ENCODE measurements around the gene MARK3. TPM values are rescaled to one million over a fixed set of nuclear protein-coding genes. Genes with fewer than 3 reads are reported as not detected.

Gene MARK3
- polyA plus RNA-seq, 3 donors, result 29.3 to 163 (median 44.7) TPM

DNA sequence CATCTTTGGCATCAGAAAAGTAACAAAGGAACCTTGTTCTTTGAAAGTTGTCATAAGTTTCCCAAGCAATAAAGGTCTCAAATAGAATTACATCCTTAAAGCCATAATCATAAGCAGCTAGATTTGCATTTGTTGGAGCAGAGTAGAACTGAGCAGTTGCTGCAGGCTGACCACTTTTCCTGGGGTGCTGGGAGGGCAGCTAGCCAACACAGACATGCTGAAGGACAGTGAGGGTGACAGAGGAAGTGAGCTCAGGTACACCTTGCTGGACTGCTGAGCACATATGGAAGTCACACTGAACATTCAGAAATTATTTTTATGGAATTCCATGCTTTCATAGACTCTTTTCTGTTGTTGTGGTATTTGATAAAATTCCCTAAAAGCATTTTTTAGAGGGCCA lies 66.2 kb downstream of the MARK3 start:
- peak overlapping the region in 1 of 7 donors; percentile 26 for H3K27ac Mint-ChIP-seq
- H3K4me1 ChIP-seq (ENCODE audit: control insufficient read depth in 1 of 2, insufficient read depth in 2 of 2, low read length in 2 of 2), result no peaks in the 10 kb centered on the region

DNA sequence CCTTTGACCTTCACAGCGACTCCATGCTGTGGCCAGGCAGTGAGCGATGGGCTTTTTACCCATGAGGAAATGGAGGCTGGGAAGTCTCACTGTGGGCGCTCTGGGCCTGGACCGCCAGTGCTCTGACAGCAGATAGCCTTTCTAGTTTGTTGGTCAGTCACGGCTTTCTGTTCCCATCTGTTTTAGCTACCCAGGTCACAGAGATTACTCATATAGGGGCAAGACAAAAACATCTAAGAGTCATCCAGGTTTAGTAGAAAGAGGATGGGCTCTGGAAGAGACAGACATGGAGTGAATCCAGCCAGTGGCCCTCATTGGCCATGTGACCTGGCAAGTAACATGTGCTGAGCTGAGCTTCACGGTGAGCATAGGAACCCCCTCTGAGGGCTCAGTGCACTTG lies 68.6 kb downstream of the MARK3 start:
- no peak overlapping the region for H3K4me3 Mint-ChIP-seq
- Histone ChIP-seq H3K27ac (ENCODE audit: low read depth in 1 of 2, low read length in 2 of 2) (no peak overlapping the region), H3K4me2 (replicated peaks; ENCODE audit: extremely low read depth, low read length, poor library complexity, severe bottlenecking) (no peak overlapping the region), H2AFZ (ENCODE audit: insufficient read depth, low read depth, low read length, poor library complexity, severe bottlenecking) (no peak overlapping the region), H3K9me3 (replicated peaks in 1 of 2; ENCODE audit: control insufficient read depth in 1 of 2, insufficient read depth in 1 of 2, low read length in 2 of 2) (no peaks in the 10 kb centered on the region), H3K27me3 (ENCODE audit: control insufficient read depth in 2 of 2, insufficient read depth in 2 of 2, low read length in 2 of 2) (no peaks in the 10 kb centered on the region), H3K4me3 (replicated peaks in 1 of 3; ENCODE audit: low read depth in 2 of 3, low read length in 3 of 3) (no peak overlapping the region), H3K36me3 (replicated peaks in 1 of 2; ENCODE audit: control insufficient read depth in 1 of 2, insufficient read depth in 2 of 2, low read length in 2 of 2) (peaks cover 40 to 92% of the 10 kb centered on the region in 2 donors), H4K20me1 (ENCODE audit: insufficient read depth, low read length) (peaks cover 99% of the 10 kb centered on the region), H3K79me2 (ENCODE audit: insufficient read depth, low read length) (peaks cover 75% of the 10 kb centered on the region), H3K9ac (ENCODE audit: insufficient read depth, low read length, poor library complexity, severe bottlenecking) (no peak overlapping the region), H3K4me1 (ENCODE audit: control insufficient read depth in 1 of 2, insufficient read depth in 2 of 2, low read length in 2 of 2) (no peaks in the 10 kb centered on the region)
- TF ChIP-seq, protein P1, sequence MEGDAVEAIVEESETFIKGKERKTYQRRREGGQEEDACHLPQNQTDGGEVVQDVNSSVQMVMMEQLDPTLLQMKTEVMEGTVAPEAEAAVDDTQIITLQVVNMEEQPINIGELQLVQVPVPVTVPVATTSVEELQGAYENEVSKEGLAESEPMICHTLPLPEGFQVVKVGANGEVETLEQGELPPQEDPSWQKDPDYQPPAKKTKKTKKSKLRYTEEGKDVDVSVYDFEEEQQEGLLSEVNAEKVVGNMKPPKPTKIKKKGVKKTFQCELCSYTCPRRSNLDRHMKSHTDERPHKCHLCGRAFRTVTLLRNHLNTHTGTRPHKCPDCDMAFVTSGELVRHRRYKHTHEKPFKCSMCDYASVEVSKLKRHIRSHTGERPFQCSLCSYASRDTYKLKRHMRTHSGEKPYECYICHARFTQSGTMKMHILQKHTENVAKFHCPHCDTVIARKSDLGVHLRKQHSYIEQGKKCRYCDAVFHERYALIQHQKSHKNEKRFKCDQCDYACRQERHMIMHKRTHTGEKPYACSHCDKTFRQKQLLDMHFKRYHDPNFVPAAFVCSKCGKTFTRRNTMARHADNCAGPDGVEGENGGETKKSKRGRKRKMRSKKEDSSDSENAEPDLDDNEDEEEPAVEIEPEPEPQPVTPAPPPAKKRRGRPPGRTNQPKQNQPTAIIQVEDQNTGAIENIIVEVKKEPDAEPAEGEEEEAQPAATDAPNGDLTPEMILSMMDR (IDR thresholded peaks at IDR 0.05), result no peak
- 100% methylated on average over 2 of the region's 6 CpGs for WGBS (ENCODE audit: insufficient coverage)
- H3K9me3 Mint-ChIP-seq, result no peaks in the 10 kb centered on the region
- DNase-seq, result no peak
- H3K36me3 Mint-ChIP-seq, result peaks cover 45 to 64% of the 10 kb centered on the region in 2 donors
- intact Hi-C loops (cut with micrococcal nuclease), result no loop called here
- H3K27me3 Mint-ChIP-seq (ENCODE audit: low read depth in 3 of 3), result peaks cover 0 to 1% (median 0%) of the 10 kb centered on the region in 3 donors
- H3K4me1 Mint-ChIP-seq, result no peaks in the 10 kb centered on the region
- no peak overlapping the region for H3K27ac Mint-ChIP-seq

More for the DNA sequence above, 66.2 kb downstream of the MARK3 start:
- intact Hi-C loops (cut with micrococcal nuclease), result no loop called here
- no peaks in the 10 kb centered on the region for H3K27me3 ChIP-seq (ENCODE audit: control insufficient read depth in 2 of 2, insufficient read depth in 2 of 2, low read length in 2 of 2)
- H3K27ac ChIP-seq (ENCODE audit: low read depth in 1 of 2, low read length in 2 of 2), result no peak overlapping the region
- peaks cover 32 to 55% of the 10 kb centered on the region in 2 donors for H3K36me3 Mint-ChIP-seq
- no peak overlapping the region for H3K4me2 ChIP-seq (replicated peaks; ENCODE audit: extremely low read depth, low read length, poor library complexity, severe bottlenecking)
- no peaks in the 10 kb centered on the region for H3K4me1 Mint-ChIP-seq
- TF ChIP-seq, protein P1 (IDR thresholded peaks at IDR 0.05), result no peak
- no peaks in the 10 kb centered on the region for H3K9me3 ChIP-seq (replicated peaks in 1 of 2; ENCODE audit: control insufficient read depth in 1 of 2, insufficient read depth in 1 of 2, low read length in 2 of 2)
- peaks cover 99% of the 10 kb centered on the region for H4K20me1 ChIP-seq (ENCODE audit: insufficient read depth, low read length)
- H3K27me3 Mint-ChIP-seq (ENCODE audit: low read depth in 3 of 3), result peaks cover 0 to 1% (median 0%) of the 10 kb centered on the region in 3 donors
- no peak overlapping the region for H3K4me3 Mint-ChIP-seq
- H3K9ac ChIP-seq (ENCODE audit: insufficient read depth, low read length, poor library complexity, severe bottlenecking), result no peak overlapping the region
- no peaks in the 10 kb centered on the region for H3K9me3 Mint-ChIP-seq
- no peak overlapping the region for H2AFZ ChIP-seq (ENCODE audit: insufficient read depth, low read depth, low read length, poor library complexity, severe bottlenecking)
- DNase-seq, result no peak
- no peak overlapping the region for H3K4me3 ChIP-seq (replicated peaks in 1 of 3; ENCODE audit: low read depth in 2 of 3, low read length in 3 of 3)
- H3K79me2 ChIP-seq (ENCODE audit: insufficient read depth, low read length), result peaks cover 83% of the 10 kb centered on the region
- H3K36me3 ChIP-seq (replicated peaks in 1 of 2; ENCODE audit: control insufficient read depth in 1 of 2, insufficient read depth in 2 of 2, low read length in 2 of 2), result peaks cover 25 to 84% of the 10 kb centered on the region in 2 donors

All from CD14-positive monocyte (primary cell).